ENCODE measurements around the gene PTHLH.

GRCh38 chr12:28021704-28022103 lies 49.2 kb upstream of the PTHLH start:
- TF ChIP-seq POLR2A (IDR thresholded peaks at IDR 0.05; ENCODE audit: low read length) (no peak), GATA1 (IDR thresholded peaks at IDR 0.05; ENCODE audit: low read depth, low read length) (no peak)

All from erythroblast (primary cell).